Muscle layer of colon (tissue), 2 donors: ENCODE measurements around the gene ISLR.

Experiments
- H3K27ac ChIP-seq: one replicate; pipeline ENCODE4 v1.7.0; 2013; ENCODE audit warnings: low read depth, mild to moderate bottlenecking, low read length, moderate library complexity
- H3K27me3 ChIP-seq, 2 donors: one replicate each; pipeline ENCODE4 v1.7.0; 2013; ENCODE audit warnings: low read length in 2 of 2, mild to moderate bottlenecking in 2 of 2; ENCODE audit not compliant: insufficient read depth in 2 of 2, control insufficient read depth in 1 of 2
- H3K36me3 ChIP-seq: one replicate; pipeline ENCODE4 v1.7.0; 2013; ENCODE audit warnings: mild to moderate bottlenecking, low read length; ENCODE audit not compliant: insufficient read depth
- H3K4me1 ChIP-seq: one replicate; pipeline ENCODE4 v1.7.0; 2013; ENCODE audit warnings: mild to moderate bottlenecking, low read length; ENCODE audit not compliant: insufficient read depth
- H3K4me3 ChIP-seq, 2 donors: one replicate each; pipeline ENCODE4 v1.7.0; 2013; ENCODE audit warnings: low read length in 2 of 2, low read depth in 1 of 2, mild to moderate bottlenecking in 1 of 2, moderate library complexity in 1 of 2
- H3K9ac ChIP-seq: one replicate; pipeline ENCODE4 v1.7.0; 2013; ENCODE audit warnings: low read length
- H3K9me3 ChIP-seq: one replicate; pipeline ENCODE4 v1.7.0; 2013; ENCODE audit warnings: mild to moderate bottlenecking, low read length
- donor health status: abdominal sarcoma.
- donor health status: Adenocarcinoma of cecum.

ISLR gene

DNA sequence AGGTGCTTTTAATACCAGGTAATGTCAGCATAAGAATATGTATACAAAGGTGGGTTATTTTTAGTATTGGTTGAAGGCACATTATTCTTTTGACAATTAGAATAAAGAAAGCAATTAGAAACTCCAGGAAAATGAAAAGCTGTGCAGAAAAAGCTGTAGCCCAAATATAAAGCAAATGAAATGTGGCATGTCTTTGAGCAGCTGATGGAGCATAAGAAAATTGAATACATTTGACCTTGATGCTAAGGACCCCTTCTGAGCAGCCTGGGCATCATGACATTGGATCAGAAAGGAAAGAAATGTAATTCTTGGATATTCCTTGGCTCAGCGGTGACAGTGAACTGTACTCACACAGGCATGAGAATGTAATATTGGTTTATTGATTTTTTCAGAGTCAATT, 8.0 kb upstream of the ISLR start:
- H3K36me3 ChIP-seq: no peaks in the 10 kb centered on the region
- no peak overlapping the region for H3K27ac ChIP-seq
- no peaks in the 10 kb centered on the region for H3K9me3 ChIP-seq
- H3K4me3 ChIP-seq: no peak overlapping the region
- H3K27me3 ChIP-seq: no peaks in the 10 kb centered on the region
- no peak overlapping the region for H3K9ac ChIP-seq
- peaks cover 8% of the 10 kb centered on the region for H3K4me1 ChIP-seq

DNA sequence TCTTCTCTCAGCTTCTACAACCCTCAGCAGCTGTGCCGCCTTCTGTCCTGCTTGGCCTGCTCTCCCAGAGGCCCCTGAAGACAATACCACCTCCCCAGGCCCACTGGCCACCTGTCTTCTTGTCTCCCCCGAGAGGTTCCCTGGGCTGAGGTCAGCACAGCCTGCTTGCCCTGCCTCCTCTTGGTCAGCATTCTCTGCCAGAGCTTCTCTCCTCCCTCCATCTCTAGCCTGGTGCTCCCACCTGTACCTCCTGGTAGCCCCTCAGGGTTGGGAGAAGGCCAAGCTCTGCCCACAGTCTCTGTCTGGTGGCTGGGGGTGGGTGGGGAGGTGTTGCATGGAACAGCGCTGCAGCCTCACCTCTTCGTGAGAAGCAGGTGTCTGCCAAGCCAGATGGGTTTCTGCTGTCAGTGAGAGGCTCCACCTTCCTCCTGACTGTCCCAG, 5.6 kb upstream of the ISLR start:
- Histone ChIP-seq H3K27me3 (no peaks in the 10 kb centered on the region), H3K9me3 (no peaks in the 10 kb centered on the region), H3K4me3 (no peak overlapping the region), H3K4me1 (peaks cover 18% of the 10 kb centered on the region), H3K9ac (no peak overlapping the region), H3K27ac (no peak overlapping the region), H3K36me3 (no peaks in the 10 kb centered on the region)

DNA sequence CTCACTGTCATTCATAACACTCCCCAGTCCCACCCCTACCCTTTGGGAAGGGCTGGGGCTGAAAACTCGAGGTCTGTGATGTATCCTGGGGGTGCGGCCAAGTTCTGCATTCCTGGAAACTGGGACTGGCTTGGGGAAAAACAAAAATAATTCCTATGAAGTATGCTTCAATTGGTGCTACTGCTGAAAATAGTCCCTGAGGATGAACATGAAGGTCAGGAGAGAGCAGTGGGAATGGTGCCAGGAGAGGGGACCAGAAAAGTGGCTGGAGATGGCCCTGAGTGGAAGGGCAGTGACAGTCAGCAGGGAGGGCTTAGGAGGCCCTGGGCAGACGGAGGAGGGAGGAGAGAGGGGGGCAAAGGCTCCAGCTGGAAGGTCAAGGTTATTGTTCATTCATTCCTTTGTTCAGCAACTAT, 4.8 kb upstream of the ISLR start:
- Histone ChIP-seq H3K9me3 (no peaks in the 10 kb centered on the region), H3K27me3 (no peaks in the 10 kb centered on the region), H3K36me3 (no peaks in the 10 kb centered on the region), H3K27ac (no peak overlapping the region), H3K4me1 (peaks cover 25% of the 10 kb centered on the region), H3K9ac (no peak overlapping the region), H3K4me3 (no peak overlapping the region)

DNA sequence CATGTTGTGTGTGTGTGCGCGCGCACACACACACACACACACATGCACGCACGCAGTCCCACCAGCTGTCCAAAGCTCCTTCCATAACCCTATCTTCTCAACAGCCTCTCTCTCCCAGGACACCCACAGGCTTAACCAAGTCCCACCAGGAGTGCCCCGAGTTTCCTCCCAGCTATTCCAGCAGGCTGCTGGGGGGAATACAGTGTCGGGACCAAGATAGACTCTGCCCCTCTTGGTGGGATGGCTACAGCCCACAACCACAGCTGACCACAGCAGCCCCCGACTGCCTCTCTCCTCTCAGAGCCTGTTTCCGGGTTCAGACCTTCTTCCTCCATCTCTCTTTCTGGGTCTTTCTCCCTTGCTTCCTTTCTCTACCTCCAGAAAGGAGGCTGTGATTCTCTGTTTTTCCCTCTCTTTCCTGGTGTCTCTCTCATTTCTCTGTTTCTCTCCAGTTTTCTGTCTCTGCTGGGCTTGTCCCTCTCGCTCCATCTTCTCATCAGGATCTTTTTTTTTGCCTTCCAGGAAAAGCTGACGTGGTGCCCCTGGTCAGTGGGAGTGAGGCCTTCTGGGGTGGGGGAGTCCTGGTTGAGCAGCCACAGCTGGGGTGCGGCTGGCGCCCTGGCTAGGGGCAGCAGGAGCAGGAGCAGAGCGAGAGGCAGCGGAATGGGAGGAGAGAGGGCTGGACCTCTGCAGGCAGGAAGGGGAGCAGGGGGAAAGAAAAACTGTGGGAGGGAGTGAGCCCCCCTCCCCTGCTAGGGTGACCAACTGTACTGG, 3.3 kb upstream of the ISLR start:
- Histone ChIP-seq H3K4me3 (no peak overlapping the region), H3K27me3 (no peaks in the 10 kb centered on the region), H3K27ac (no peak overlapping the region), H3K9ac (no peak overlapping the region), H3K9me3 (no peaks in the 10 kb centered on the region), H3K36me3 (no peaks in the 10 kb centered on the region), H3K4me1 (peaks cover 31% of the 10 kb centered on the region)

DNA sequence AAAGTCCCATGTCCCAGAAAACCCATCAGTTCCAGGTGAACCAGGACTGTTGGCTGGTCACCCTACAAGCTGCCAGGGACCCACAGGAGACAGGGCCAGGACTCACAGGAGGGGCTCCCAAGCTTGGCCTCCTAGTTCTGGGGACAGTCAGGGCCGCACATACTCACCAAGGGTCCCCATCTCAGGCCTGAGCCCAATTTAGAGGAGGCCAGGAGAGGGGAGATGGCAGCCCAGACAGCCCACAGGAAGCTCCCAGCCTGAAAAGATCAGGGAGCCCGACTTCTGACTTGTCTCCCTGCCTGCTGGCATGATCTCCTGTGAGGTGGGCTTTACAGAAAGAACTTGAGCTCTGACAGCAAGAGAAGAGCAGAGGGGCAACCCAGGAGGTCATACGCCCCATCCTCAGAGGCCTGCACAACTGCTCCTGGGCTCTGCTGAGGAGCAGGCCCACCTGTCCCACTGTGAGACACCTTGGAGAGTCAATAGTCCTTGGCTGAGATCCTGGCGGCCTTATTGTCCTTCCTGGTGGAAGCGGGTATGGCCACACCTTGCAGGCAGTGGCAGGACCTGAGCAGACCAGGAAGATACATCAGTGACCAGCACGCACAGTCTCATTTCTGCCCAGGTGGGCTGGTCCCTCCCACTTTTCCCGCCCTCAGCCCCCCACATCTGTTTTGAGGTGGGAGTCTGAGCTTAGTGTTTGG, 2.5 kb upstream of the ISLR start:
- Histone ChIP-seq H3K27ac (no peak overlapping the region), H3K36me3 (no peaks in the 10 kb centered on the region), H3K9me3 (no peaks in the 10 kb centered on the region), H3K4me3 (no peak overlapping the region), H3K27me3 (no peaks in the 10 kb centered on the region), H3K4me1 (peaks cover 36% of the 10 kb centered on the region), H3K9ac (no peak overlapping the region)

GRCh38 chr15:74171965-74172541, 1.5 kb upstream of the ISLR start:
- H3K27ac ChIP-seq: peak overlapping the region; percentile 48

DNA sequence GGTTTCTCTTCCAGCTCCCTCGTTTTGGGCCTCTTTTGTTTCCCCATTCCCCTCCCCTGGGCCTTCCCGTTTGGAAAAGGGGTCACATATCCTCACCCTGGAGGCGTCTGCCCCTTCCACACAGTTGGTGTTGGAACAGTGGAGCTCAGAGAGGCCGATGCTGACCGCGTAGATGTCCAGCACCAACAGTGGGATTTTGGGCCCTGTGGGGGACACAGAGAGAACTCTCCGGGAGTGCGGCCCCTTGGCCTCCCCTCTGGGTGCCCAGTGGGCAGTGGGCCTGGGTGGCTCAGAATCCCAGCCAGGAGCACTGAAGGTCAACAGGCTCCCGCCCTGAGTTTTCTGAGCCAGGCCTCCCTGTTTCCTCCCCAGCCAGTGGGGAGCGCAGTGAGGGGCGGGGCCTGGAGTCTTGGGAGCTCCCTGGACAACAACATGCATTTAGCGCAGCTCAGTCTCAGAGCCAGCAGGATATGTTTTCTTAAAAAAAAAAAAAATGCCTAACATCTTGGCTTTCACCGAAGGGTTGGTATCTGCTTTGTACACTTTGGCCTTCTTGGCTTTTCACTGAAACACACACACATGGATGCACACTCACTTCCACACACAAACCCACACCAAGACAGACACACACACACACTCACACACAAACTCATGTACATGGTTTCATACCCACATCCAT, 670 bp upstream of the ISLR start:
- H3K4me3 ChIP-seq: peak overlapping the region in 1 of 2 donors; percentile 62
- H3K4me1 ChIP-seq: peaks cover 42% of the 10 kb centered on the region
- H3K27me3 ChIP-seq: no peaks in the 10 kb centered on the region
- no peaks in the 10 kb centered on the region for H3K9me3 ChIP-seq
- no peaks in the 10 kb centered on the region for H3K36me3 ChIP-seq
- peak overlapping the region; percentile 48 for H3K27ac ChIP-seq
- H3K9ac ChIP-seq: no peak overlapping the region

More at GRCh38 chr15:74171965-74172541, 1.5 kb upstream of the ISLR start:
- H3K27me3 ChIP-seq: no peaks in the 10 kb centered on the region
- H3K9me3 ChIP-seq: no peaks in the 10 kb centered on the region
- no peaks in the 10 kb centered on the region for H3K36me3 ChIP-seq
- peaks cover 42% of the 10 kb centered on the region for H3K4me1 ChIP-seq
- H3K9ac ChIP-seq: no peak overlapping the region
- H3K4me3 ChIP-seq: no peak overlapping the region

- peak overlapping the region; percentile 64 for H3K27ac ChIP-seq
- H3K9me3 ChIP-seq: no peaks in the 10 kb centered on the region
- no peak overlapping the region for H3K9ac ChIP-seq
- H3K4me1 ChIP-seq: peaks cover 51% of the 10 kb centered on the region
- no peaks in the 10 kb centered on the region for H3K27me3 ChIP-seq
- H3K36me3 ChIP-seq: no peaks in the 10 kb centered on the region
- peak overlapping the region; percentile 8 to 62 for H3K4me3 ChIP-seq
Measured at GRCh38 chr15:74174219-74174957, 878 bp downstream of the ISLR start.

GRCh38 chr15:74174958-74175253, 1.4 kb downstream of the ISLR start:
- Histone ChIP-seq H3K4me3 (peak overlapping the region in 1 of 2 donors; percentile 62), H3K36me3 (no peaks in the 10 kb centered on the region), H3K9ac (no peak overlapping the region), H3K4me1 (peaks cover 52% of the 10 kb centered on the region), H3K27ac (no peak overlapping the region), H3K27me3 (no peaks in the 10 kb centered on the region), H3K9me3 (no peaks in the 10 kb centered on the region)

DNA sequence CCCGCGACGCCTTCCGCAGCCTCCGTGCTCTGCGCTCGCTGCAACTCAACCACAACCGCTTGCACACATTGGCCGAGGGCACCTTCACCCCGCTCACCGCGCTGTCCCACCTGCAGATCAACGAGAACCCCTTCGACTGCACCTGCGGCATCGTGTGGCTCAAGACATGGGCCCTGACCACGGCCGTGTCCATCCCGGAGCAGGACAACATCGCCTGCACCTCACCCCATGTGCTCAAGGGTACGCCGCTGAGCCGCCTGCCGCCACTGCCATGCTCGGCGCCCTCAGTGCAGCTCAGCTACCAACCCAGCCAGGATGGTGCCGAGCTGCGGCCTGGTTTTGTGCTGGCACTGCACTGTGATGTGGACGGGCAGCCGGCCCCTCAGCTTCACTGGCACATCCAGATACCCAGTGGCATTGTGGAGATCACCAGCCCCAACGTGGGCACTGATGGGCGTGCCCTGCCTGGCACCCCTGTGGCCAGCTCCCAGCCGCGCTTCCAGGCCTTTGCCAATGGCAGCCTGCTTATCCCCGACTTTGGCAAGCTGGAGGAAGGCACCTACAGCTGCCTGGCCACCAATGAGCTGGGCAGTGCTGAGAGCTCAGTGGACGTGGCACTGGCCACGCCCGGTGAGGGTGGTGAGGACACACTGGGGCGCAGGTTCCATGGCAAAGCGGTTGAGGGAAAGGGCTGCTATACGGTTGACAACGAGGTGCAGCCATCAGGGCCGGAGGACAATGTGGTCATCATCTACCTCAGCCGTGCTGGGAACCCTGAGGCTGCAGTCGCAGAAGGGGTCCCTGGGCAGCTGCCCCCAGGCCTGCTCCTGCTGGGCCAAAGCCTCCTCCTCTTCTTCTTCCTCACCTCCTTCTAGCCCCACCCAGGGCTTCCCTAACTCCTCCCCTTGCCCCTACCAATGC, 2.0 kb downstream of the ISLR start:
- Histone ChIP-seq H3K4me3 (peak overlapping the region in 1 of 2 donors; percentile 35), H3K27me3 (no peaks in the 10 kb centered on the region), H3K4me1 (peaks cover 53% of the 10 kb centered on the region), H3K9ac (no peak overlapping the region), H3K27ac (no peak overlapping the region), H3K36me3 (no peaks in the 10 kb centered on the region), H3K9me3 (no peaks in the 10 kb centered on the region)
